Astrocyte of the spinal cord (primary cell): ENCODE results near the gene KRTAP10-5.
"Not testable (repeated sequence)": the region's sequence is repeated elsewhere in the genome, so short reads cannot be mapped to it uniquely, and the experiment has no call there.

Experiments used
- DNase-seq: peaks from one replicate; pipeline ENCODE4 v3.0.0; 2011; ENCODE audit warnings: low read depth, low spot score
- H3K4me3 ChIP-seq: 2 replicates; pipeline ENCODE4 v1.5.1; 2011; ENCODE audit warnings: low read depth, mild to moderate bottlenecking, low read length, moderate library complexity
- CTCF ChIP-seq: IDR thresholded peaks from 2 replicates; pipeline ENCODE4 v1.5.1; 2012; ENCODE audit warnings: low read depth, mild to moderate bottlenecking, low read length, inconsistent platforms
- in situ Hi-C: cut with HindIII; loops from 2 replicates; pipeline ENCODE4 v1.10.0; 2017; ENCODE audit warnings: low sequenced_read_pairs

The KRTAP10-5 gene

DNA sequence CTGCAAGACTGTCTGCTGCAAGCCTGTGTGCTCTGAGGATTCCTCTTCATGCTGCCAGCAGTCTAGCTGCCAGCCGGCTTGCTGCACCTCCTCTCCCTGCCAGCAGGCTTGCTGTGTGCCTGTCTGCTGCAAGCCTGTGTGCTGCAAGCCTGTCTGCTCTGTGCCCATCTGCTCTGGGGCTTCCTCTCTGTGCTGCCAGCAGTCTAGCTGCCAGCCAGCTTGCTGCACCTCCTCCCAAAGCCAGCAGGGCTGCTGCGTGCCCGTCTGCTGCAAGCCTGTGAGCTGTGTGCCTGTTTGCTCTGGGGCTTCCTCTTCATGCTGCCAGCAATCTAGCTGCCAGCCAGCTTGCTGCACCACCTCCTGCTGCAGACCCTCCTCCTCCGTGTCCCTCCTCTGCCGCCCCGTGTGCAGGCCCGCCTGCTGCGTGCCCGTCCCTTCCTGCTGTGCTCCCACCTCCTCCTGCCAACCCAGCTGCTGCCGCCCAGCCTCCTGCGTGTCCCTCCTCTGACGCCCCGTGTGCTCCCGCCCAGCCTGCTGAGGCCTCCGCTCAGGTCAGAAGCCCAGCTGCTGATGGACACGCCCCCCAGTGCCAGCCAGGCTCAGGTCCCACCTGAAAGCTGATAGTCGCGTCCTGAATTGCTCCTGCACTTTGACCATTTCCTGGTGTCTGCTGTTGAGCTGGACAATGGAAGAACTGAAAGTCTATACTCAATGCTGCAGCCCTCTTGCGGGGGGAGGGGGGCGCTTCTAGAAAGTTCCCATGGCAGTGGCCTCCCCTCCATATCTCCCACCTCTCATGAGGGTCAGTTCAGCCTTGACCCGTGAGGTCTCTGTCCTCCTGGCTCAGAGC lies 5.7 kb downstream of the KRTAP10-5 start:
- H3K4me3 ChIP-seq = no peak overlapping the region
- in situ Hi-C loops = no loop called here
- TF ChIP-seq CTCF = no peak
- no peak for DNase-seq

DNA sequence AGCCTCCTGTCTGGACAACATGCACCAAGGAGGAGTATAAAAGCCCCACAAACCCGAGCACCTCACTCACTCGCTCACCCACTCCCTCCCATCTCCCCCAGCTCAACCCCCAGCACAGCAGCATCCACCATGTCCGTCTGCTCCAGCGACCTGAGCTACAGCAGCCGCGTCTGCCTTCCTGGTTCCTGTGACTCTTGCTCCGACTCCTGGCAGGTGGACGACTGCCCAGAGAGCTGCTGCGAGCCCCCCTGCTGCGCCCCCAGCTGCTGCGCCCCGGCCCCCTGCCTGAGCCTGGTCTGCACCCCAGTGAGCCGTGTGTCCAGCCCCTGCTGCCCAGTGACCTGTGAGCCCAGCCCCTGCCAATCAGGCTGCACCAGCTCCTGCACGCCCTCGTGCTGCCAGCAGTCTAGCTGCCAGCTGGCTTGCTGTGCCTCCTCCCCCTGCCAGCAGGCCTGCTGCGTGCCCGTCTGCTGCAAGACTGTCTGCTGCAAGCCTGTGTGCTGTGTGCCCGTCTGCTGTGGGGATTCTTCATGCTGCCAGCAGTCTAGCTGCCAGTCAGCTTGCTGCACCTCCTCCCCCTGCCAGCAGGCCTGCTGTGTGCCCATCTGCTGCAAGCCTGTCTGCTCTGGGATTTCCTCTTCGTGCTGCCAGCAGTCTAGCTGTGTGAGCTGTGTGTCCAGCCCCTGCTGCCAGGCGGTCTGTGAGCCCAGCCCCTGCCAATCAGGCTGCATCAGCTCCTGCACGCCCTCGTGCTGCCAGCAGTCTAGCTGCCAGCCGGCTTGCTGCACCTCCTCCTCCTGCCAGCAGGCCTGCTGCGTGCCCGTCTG lies 6.6 kb downstream of the KRTAP10-5 start, which contains the start of gene KRTAP10-4:
Gene KRTAP10-4, plus strand, starts transcription at position 100 of the 827 bp plus-strand sequence. Its CDS starts 30 bp downstream, at position 130.
- DNase-seq, H3K4me3 ChIP-seq, in situ Hi-C loops: not testable (repeated sequence)

DNA sequence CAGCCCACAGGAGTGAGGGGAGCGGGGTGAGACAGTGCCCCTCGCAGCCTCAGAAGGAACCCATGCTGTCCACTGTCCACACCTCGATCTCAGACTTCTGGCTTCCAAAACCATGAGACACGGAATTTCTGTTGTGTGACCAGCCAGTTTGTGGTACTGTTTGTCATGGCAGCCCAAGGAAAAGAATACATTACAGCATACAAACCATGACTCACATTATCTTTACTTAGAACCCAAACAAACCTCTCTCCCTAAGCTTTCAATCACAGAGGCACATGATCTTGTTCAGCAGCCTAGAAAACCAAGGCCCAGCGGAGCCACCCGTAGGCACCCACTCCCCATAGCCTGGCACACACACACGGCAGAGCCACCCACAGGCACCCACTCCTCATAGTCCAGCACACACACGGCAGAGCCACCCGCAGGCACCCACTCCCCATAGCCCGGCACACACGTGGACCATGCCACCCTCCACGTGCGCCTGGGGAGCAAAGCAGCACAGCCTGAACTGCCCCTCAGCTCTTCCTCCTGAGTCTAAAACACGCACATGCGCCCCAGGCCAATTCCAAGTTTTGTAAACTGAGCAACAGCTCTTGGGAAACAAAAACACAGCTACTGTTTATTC lies 7.3 kb downstream of the KRTAP10-5 start:
- no peak for DNase-seq
- TF ChIP-seq CTCF = no peak
- in situ Hi-C loops = no loop called here
- no peak overlapping the region for H3K4me3 ChIP-seq

DNA sequence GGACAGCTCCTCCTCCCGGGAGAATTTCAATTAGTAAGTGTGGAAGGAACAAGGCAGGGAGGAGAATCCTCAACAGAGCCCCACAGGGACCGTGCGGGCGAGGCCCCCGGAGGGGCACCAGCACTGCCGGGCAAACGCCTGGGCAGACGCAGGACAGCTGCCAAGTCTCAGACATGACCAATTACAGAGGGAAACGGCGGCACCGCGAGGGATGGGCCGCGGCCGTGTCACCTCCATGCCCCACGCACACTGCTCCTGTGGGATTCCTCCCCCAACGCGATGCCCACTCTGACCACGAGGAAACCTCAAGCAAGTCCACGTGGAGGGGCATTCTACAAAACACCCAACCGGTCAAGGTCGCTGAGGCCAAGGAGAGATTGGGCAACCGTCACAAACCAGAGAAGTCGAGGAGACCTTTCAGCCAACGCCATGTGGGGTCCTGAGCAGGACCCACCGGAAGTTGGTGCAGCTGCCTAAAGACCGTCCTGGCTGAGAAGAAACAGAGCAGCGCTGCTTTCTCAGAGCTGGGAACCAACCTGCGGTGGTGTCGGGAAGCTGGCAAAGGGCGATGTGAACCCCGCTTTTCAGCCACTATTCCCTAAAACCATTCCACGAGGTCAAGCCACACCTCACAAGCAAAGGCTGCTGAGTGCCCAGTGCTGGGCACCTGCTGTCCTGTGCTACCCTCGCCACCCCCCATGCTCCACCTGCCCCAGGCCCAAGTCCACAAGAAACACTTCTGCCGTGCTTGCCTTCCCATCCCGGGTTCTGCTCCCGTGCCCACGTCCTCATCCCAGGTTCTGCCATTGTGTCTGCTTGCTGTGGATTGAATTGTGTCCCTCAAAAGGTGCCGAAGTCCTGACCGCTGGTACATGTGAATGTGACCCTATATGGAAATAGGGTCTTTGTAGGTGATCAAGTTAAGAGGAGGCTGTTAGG lies 8.3 kb downstream of the KRTAP10-5 start:
- in situ Hi-C loops = no loop called here
- no peak for DNase-seq
- no peak for TF ChIP-seq CTCF
- H3K4me3 ChIP-seq = no peak overlapping the region

- TF ChIP-seq CTCF = no peak
- no peak for DNase-seq
- in situ Hi-C loops = no loop called here
- no peak overlapping the region for H3K4me3 ChIP-seq
Observed at GRCh38 chr21:44571296-44571695, 9.1 kb downstream of the KRTAP10-5 start.

GRCh38 chr21:44569861-44570517 lies 10.4 kb downstream of the KRTAP10-5 start:
- no peak for TF ChIP-seq CTCF
- DNase-seq = no peak
- no peak overlapping the region for H3K4me3 ChIP-seq
- in situ Hi-C loops = no loop called here
